Endothelial cell of hepatic sinusoid (primary cell): Measurements from ENCODE around the gene PGRMC2.

Source experiments
- in situ Hi-C: cut with HindIII; loops from 2 replicates; pipeline ENCODE4 v1.10.0; 2017; ENCODE audit warnings: low sequenced_read_pairs

The PGRMC2 gene

DNA sequence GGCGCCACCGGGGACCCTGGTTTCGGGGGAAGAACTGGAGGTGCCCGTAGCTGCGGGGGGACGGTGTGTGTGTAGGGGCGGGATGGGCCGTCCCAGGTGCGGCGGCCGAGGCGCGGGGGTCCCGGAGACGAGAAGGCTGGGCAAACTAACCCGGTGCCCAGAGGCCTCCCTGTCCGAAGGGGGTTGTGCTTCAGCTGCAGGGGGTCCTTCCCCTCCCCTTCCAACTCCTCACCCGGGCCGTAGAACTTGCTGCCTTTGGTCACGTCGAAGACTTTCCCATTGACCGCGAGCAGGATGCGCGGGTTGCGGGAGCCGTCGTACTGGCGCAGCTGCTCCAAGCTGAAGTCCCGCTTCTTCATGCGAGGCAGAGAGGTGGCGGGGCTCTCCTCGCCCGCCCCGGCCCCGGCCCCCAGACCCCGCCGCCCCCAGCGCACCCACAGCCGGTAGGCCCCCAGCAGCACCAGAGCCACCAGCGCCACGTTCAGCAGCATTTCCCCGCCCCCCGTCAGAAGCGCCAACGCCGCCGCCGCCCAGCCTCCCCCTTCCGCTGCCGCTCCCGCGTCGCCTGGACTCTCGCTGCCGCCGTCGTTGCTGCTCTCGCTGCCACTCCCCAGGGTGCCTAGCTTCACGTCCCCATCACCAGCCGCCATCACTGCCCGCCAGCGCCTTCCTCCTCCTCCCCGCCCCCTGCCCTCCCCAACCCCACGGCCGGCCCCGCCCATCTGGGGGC is at the start of gene PGRMC2:
TSS of gene PGRMC2 (minus strand) at position 673 of the 730 bp plus-strand sequence. CDS start at position 650, 23 bp downstream.
- in situ Hi-C loops, result no loop called here

GRCh38 chr4:128335541-128335940 is 47.9 kb upstream of the PGRMC2 start:
- in situ Hi-C loops, result no loop called here

GRCh38 chr4:128334256-128334655 is 46.6 kb upstream of the PGRMC2 start:
- in situ Hi-C loops, result no loop called here

DNA sequence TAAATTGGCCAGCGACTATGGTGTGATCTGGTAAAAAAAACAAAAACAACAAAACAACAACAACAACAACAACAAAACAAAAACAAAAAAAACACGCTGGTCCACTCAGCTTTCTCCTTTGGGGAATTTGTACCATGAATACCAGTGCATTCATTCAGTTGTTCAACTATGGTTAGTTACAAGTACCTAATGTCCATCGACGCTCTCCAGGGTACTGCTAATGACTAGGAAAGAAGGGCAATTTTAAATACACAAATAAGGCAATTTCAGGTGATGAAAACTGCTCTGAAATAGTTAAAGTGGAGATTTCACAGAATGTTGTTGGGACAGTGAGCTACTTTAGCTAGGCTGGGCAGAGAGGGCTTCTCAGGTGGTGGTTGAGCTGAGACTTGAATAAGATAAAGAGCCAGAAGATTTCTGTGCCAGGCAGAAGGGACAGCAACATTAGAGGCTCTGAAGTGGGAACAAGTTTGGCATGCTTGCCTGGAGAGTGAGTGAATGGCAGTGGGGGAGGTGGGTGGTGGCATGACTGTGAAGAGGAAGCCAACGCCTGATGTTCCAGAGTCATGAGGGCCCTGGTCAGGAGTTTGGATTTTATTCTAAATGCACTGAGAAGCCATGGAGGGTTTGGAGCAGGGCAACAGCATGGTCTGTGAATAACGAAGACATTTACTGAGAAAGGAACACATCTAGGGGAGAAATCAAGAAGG is 45.9 kb upstream of the PGRMC2 start:
- in situ Hi-C loops, result no loop called here

DNA sequence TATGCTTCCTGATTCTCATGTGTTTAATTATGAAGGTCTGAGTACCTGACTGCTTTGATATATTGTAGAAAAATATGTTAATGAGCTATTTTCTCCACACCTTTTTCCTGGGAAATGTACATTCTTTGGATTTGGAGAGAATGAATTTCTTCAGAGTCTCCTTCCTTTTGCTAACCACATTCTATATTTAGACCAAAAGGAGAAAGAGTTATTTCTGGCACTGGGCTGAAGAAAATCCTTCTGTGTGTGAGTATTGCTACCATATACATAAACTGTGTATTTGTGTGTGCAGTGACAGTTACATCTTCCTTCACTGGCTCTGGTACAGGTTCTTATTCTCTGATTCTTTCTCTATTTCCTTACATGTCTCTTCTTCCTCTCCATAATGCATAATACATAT is 44.5 kb upstream of the PGRMC2 start:
- in situ Hi-C loops, result no loop called here

- in situ Hi-C loops, result no loop called here
Measured at GRCh38 chr4:128329638-128330037, 42.0 kb upstream of the PGRMC2 start.

DNA sequence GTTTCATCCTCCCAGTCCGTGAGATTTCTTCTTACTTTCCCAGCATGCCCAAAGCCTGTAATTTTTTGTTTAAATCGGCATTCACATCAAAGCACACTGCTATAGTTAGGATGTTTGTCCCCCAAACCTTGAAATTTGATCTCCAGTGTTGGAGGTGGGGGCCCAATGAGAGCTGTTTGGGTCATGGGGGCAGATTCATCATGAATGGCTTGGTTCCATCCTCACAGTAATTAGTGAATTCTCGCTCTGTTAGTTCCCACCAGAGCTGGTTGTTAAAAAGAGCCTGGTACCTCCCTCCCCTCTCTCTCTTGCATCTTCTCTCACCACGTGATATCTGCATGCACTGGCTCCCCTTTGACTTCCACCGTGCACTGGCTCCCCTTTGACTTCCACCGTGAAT is 40.5 kb upstream of the PGRMC2 start:
- in situ Hi-C loops, result no loop called here

- in situ Hi-C loops, result no loop called here
Measured at GRCh38 chr4:128323401-128323800, 35.8 kb upstream of the PGRMC2 start.

DNA sequence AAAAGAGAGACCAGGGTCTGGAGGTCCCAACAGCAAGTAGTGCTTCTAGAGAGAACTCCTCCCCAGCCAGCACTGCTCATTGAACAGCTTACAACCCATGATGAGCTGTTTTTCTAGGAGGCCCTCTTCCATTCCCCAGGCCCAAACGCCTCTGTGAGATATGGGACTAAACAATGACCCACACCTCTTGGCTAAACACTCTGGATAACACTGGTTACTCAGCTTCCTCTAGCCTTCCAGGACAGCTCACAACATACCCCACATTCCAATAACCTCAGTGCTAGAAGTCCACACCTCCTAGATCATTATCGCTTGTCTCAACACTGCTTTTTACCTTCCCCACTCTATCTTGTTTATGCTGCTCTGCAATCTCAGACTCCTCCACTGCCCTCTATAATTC is 35.4 kb upstream of the PGRMC2 start:
- in situ Hi-C loops, result no loop called here

GRCh38 chr4:128322311-128322710 is 34.7 kb upstream of the PGRMC2 start:
- in situ Hi-C loops, result no loop called here

DNA sequence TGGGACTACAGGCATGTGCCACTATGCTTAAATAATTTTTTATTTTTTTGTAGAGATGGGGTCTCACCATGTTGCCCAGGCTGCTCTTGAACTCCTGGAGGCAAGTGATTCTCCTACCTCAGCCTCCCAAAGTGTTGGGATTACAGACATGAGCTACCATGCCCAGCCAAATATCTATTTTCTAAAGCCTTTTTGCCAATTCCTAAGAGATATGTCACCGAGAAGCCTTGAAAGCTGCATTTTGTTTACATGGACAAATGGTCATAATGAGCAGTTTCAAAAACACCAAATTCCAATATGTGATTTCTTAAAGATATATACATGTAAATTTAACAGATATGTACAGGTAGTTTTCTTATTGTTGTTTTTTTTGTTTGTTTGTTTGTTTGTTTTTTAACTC is 33.0 kb upstream of the PGRMC2 start:
- in situ Hi-C loops, result no loop called here

- in situ Hi-C loops, result no loop called here
Measured at GRCh38 chr4:128315756-128316520, 28.3 kb upstream of the PGRMC2 start.

DNA sequence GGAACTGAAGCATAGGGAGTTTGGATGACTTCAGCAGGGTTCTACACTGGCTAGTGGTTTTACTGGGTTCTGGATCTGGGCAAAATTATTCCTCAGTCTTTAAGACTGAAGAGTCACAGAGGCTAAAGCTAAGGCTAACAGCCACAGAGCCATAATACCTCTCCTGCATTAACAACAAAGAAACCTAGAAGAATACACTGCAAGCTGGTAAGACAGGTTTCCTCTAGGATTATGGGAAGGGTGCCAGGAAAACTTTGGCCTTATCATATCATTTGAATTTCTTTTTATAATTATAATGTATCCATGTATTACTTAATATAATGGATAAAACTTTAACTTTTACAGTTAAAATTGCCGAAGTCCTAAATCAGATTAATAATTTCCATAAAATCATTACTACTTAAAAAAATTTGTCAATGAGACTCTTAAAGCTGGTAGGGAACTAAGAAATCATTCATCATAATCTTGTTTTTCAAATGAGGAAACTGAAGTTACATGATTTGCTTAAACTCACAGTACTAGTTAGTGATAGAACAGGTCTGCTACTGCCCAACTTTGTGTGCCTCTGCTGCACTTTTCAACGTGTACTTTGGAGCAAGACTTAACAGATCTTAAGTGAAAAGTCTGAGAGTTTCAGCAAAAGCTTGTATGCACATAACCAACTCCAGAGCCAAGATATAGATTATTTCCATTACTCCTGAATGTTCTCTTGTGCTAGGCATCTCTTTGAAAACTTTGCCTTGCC is 24.2 kb upstream of the PGRMC2 start:
- in situ Hi-C loops, result no loop called here

- in situ Hi-C loops, result no loop called here
Measured at GRCh38 chr4:128310266-128310697, 22.7 kb upstream of the PGRMC2 start.

GRCh38 chr4:128309585-128309984 is 22.0 kb upstream of the PGRMC2 start:
- in situ Hi-C loops, result no loop called here

GRCh38 chr4:128308986-128309385 is 21.4 kb upstream of the PGRMC2 start:
- in situ Hi-C loops, result no loop called here

DNA sequence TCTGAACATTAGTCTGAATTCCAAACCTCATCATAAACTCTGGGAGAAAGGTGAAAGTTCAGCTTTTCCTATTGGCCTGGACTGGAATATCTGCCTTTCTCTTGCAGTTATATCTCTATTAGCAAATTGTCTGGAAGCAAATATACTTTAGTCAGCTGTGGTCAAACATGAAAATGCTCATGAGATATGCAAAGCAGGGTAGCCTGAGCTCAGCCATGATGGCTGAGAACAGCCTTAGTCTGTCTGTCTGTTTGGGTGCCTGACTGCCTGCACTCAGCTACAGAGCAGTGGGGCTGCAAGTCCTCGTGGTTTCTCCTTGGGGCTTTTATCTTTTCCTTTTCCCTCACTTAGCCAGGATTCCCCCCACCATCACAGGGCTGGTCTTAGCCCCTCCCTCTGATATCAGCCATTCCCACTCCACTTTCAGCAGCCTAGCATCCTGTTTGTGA is 19.5 kb upstream of the PGRMC2 start:
- in situ Hi-C loops, result no loop called here

- in situ Hi-C loops, result no loop called here
Measured at GRCh38 chr4:128305942-128306341, 18.3 kb upstream of the PGRMC2 start.

DNA sequence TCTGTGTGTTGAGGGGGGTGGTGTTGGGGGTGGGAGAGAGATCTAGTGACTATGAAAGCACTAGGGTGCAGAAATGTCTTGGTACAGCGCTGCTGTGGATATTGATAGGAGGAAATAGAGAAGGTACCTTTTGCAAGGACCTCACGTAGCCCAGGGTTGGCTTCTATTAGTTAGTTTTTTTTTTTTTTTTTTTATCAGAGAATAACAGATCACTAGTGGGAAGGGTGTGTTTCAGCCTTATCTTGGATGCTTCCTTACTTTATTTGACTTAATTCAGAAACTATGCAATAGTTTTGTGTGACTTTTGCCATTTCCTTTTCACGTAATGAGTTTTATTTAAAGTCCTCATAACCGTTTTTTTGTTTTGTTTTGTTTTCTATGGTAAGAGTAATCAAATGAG is 16.4 kb upstream of the PGRMC2 start:
- in situ Hi-C loops, result no loop called here

DNA sequence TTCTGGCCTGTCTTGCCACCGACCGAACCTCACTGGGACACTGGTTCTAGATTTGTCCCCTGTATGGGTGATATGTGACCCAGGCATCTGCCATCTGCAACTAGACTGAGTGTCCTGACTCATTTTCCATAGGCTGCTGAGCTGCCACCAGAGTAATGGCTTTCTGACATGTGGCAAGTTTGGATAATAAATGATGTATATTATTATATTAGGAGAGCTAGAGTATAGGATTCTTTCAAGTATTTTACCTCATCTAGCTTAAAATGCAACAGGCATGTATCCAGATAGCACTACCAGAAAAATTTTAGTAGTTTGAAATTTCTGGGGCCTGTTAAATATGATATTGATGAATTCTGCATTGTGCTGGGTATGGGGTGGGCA is 15.8 kb upstream of the PGRMC2 start:
- in situ Hi-C loops, result no loop called here

GRCh38 chr4:128301979-128302378 is 14.4 kb upstream of the PGRMC2 start:
- in situ Hi-C loops, result no loop called here
